ENCODE results near the gene KLHL22.

The KLHL22 gene

DNA sequence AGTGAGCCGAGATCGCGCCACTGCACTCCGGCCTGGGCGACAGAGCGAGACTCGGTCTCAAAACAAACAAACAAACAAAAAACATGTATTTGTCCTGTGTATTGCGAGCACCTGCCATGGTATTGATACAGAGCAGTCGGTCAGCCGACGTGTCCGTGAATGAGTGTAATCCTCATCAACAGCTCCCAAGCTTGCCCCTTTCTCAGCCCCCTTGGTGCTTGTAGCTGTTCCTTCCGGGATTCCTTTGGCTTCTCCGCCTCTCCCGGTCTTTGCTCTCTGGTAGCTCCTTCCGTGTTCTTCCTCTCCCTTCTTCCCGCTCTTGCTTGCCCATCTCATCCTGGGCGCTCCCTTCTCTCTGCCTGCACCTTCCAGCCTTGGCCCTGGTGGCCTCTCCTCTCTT, 90.7 kb downstream of the KLHL22 start:
- H3K18ac ChIP-seq (ENCODE audit: low read length) = no peak overlapping the region
- H3K27ac ChIP-seq (ENCODE audit: low read depth, low read length) = no peak overlapping the region
- H2BK5ac ChIP-seq (ENCODE audit: low read depth, low read length, poor library complexity) = no peak overlapping the region
- H3K27me3 ChIP-seq (ENCODE audit: insufficient read depth, low read length) = no peaks in the 10 kb centered on the region
- no peak overlapping the region for H2BK12ac ChIP-seq (ENCODE audit: low read length)
- H3K79me1 ChIP-seq (ENCODE audit: low read length) = no peaks in the 10 kb centered on the region
- H3K4me1 ChIP-seq (ENCODE audit: control insufficient read depth in 1 of 2, insufficient read depth in 2 of 2, low read length in 2 of 2) = no peaks in the 10 kb centered on the region
- H4K12ac ChIP-seq (ENCODE audit: low read depth, low read length) = no peak overlapping the region
- no peak overlapping the region for H3K4me2 ChIP-seq (ENCODE audit: low read length)
- H4K91ac ChIP-seq (ENCODE audit: low read depth, low read length) = no peak overlapping the region
- H2AK5ac ChIP-seq (ENCODE audit: low read length) = no peak overlapping the region
- WGBS (ENCODE audit: extremely low coverage, insufficient coverage, insufficient read length) = no CpG with 5 or more reads among the region's 18 CpGs
- H3K79me2 ChIP-seq (ENCODE audit: control insufficient read depth, insufficient read depth, low read length, poor library complexity) = no peaks in the 10 kb centered on the region
- peaks cover 4% of the 10 kb centered on the region for H3K9me3 ChIP-seq (ENCODE audit: insufficient read depth, low read depth, low read length)
- no peak overlapping the region for H3K23ac ChIP-seq (ENCODE audit: low read length)
- no peak overlapping the region for H4K8ac ChIP-seq (ENCODE audit: low read depth, low read length)
- no peak overlapping the region for H2BK120ac ChIP-seq (ENCODE audit: insufficient read depth, low read length, poor library complexity)
- H3K14ac ChIP-seq (ENCODE audit: low read length) = no peak overlapping the region
- no peak overlapping the region for H2AFZ ChIP-seq (ENCODE audit: insufficient read depth, low read length, poor library complexity)
- no peak overlapping the region for H3K9ac ChIP-seq (ENCODE audit: low read length)
- H3K4me3 ChIP-seq (ENCODE audit: low read depth, low read length) = no peak overlapping the region
- H3K4ac ChIP-seq (ENCODE audit: low read depth, low read length) = no peak overlapping the region
- peaks cover 49 to 63% of the 10 kb centered on the region in 2 experiments for H3K36me3 ChIP-seq (ENCODE audit: control insufficient read depth in 1 of 2, insufficient read depth in 2 of 2, low read length in 2 of 2)
- no peak for DNase-seq

DNA sequence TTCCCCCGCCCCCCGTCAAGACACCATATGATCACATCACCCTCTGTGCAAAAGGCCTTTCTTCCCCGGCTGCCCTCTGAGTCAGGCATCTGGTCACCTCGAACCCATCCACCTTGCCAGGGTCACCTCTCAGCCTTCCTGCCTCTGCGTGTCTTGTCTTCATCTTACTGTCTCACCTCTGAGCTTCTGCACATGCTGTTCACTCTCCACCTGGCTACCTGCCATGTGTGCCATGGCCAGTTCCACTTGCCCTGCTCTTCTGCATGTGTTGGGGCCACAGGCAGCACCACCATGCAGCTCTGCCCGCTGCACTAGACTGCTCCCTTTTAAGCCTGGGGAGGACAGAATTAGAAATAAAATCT, 91.8 kb downstream of the KLHL22 start:
- H3K18ac ChIP-seq (ENCODE audit: low read length) = no peak overlapping the region
- no peaks in the 10 kb centered on the region for H3K79me1 ChIP-seq (ENCODE audit: low read length)
- H4K12ac ChIP-seq (ENCODE audit: low read depth, low read length) = no peak overlapping the region
- peaks cover 4% of the 10 kb centered on the region for H3K9me3 ChIP-seq (ENCODE audit: insufficient read depth, low read depth, low read length)
- H2BK120ac ChIP-seq (ENCODE audit: insufficient read depth, low read length, poor library complexity) = no peak overlapping the region
- no peak overlapping the region for H3K23ac ChIP-seq (ENCODE audit: low read length)
- H3K79me2 ChIP-seq (ENCODE audit: control insufficient read depth, insufficient read depth, low read length, poor library complexity) = no peaks in the 10 kb centered on the region
- H3K27me3 ChIP-seq (ENCODE audit: insufficient read depth, low read length) = no peaks in the 10 kb centered on the region
- no peak overlapping the region for H4K91ac ChIP-seq (ENCODE audit: low read depth, low read length)
- H3K4me3 ChIP-seq (ENCODE audit: low read depth, low read length) = no peak overlapping the region
- H2AFZ ChIP-seq (ENCODE audit: insufficient read depth, low read length, poor library complexity) = no peak overlapping the region
- DNase-seq = no peak
- H3K27ac ChIP-seq (ENCODE audit: low read depth, low read length) = no peak overlapping the region
- H2BK12ac ChIP-seq (ENCODE audit: low read length) = no peak overlapping the region
- no peak overlapping the region for H4K8ac ChIP-seq (ENCODE audit: low read depth, low read length)
- H3K36me3 ChIP-seq (ENCODE audit: control insufficient read depth in 1 of 2, insufficient read depth in 2 of 2, low read length in 2 of 2) = peaks cover 49 to 61% of the 10 kb centered on the region in 2 experiments
- WGBS (ENCODE audit: extremely low coverage, insufficient coverage, insufficient read length) = no CpG with 5 or more reads among the region's 6 CpGs
- no peak overlapping the region for H3K14ac ChIP-seq (ENCODE audit: low read length)
- no peak overlapping the region for H2BK5ac ChIP-seq (ENCODE audit: low read depth, low read length, poor library complexity)
- no peak overlapping the region for H2AK5ac ChIP-seq (ENCODE audit: low read length)
- H3K4me1 ChIP-seq (ENCODE audit: control insufficient read depth in 1 of 2, insufficient read depth in 2 of 2, low read length in 2 of 2) = no peaks in the 10 kb centered on the region
- no peak overlapping the region for H3K4ac ChIP-seq (ENCODE audit: low read depth, low read length)
- no peak overlapping the region for H3K9ac ChIP-seq (ENCODE audit: low read length)
- H3K4me2 ChIP-seq (ENCODE audit: low read length) = no peak overlapping the region

DNA sequence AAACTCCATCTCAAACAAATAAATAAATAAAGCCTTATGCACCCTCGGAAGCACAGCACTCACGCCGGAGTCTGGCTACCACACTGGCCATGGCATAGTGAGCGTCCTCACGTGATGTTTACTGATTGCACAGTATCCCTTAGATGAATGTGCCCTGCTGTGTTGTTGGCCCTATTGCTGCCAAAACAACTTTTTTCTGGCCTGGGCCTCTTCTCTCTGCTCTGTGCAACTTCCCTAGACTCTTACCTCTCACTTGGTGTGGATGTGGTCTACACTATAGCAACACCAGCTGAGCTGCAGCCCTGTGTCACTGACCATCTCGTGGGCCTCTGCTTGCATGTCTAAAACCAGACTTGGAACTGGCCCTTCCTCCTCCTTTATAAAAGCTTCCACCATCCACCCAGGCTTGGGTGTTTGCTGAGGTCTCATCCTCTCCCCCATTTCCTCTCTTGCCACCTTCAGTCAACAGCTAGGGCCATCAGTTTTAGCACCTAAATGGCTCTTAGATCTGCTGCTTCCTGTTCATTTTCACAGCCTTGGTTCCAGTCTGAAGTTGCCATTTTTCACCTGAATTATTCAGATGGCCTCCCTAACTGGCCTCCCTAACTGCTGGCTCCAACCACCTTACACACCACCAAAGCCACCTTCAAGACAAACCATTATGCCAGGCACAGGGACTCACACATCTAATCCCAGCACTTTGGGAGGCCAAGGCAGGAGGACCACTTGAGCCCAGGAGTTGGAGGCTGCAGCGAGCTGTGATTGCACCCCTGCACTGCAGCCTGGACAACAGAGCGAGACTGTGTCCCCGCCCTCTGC, 92.4 kb downstream of the KLHL22 start:
- no peak for DNase-seq
- Histone ChIP-seq H3K79me2 (ENCODE audit: control insufficient read depth, insufficient read depth, low read length, poor library complexity) (no peaks in the 10 kb centered on the region), H3K4me1 (ENCODE audit: control insufficient read depth in 1 of 2, insufficient read depth in 2 of 2, low read length in 2 of 2) (no peaks in the 10 kb centered on the region), H4K12ac (ENCODE audit: low read depth, low read length) (no peak overlapping the region), H4K8ac (ENCODE audit: low read depth, low read length) (no peak overlapping the region), H3K9me3 (ENCODE audit: insufficient read depth, low read depth, low read length) (peaks cover 4% of the 10 kb centered on the region), H3K4me2 (ENCODE audit: low read length) (no peak overlapping the region), H3K18ac (ENCODE audit: low read length) (no peak overlapping the region), H3K79me1 (ENCODE audit: low read length) (no peaks in the 10 kb centered on the region), H2AFZ (ENCODE audit: insufficient read depth, low read length, poor library complexity) (no peak overlapping the region), H4K91ac (ENCODE audit: low read depth, low read length) (no peak overlapping the region), H2BK5ac (ENCODE audit: low read depth, low read length, poor library complexity) (no peak overlapping the region), H3K23ac (ENCODE audit: low read length) (no peak overlapping the region), H2BK120ac (ENCODE audit: insufficient read depth, low read length, poor library complexity) (no peak overlapping the region), H3K27ac (ENCODE audit: low read depth, low read length) (no peak overlapping the region), H3K4me3 (ENCODE audit: low read depth, low read length) (no peak overlapping the region), H3K27me3 (ENCODE audit: insufficient read depth, low read length) (no peaks in the 10 kb centered on the region), H2AK5ac (ENCODE audit: low read length) (no peak overlapping the region), H3K4ac (ENCODE audit: low read depth, low read length) (no peak overlapping the region), H3K14ac (ENCODE audit: low read length) (no peak overlapping the region), H2BK12ac (ENCODE audit: low read length) (no peak overlapping the region), H3K36me3 (ENCODE audit: control insufficient read depth in 1 of 2, insufficient read depth in 2 of 2, low read length in 2 of 2) (peaks cover 49 to 61% of the 10 kb centered on the region in 2 experiments), H3K9ac (ENCODE audit: low read length) (no peak overlapping the region)
- no CpG with 5 or more reads among the region's 9 CpGs for WGBS (ENCODE audit: extremely low coverage, insufficient coverage, insufficient read length)

DNA sequence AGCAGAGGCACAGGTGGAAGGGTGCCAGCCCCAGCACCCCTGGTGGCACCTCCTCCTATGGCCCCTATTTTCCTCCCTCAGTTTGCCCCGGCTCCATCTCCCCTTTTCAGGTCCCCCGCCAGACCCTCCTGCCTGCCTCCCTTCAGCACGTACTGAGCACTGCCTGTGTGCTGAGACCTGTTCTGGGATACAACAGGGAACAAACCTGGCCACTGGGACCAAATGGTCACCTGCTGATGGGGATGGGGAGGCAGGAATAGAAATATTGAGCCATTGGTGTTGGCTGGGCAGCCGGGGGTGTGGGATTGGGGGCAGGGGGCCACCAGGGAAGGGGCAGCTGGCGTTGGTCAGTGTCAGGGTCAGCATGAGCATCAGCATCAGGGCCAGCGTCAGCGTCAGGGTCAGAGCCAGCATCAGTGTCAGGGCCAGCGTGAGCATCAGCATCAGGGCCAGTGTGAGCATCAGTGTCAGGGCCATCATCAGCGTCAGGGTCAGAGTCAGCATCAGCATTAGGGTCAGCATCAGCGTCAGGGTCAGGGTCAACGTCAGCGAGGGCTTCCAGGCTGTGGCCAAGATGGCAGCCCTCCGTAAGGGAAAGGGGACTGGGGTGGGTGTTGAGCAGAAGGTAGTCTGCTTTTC, 94.1 kb downstream of the KLHL22 start:
- H3K27me3 ChIP-seq (ENCODE audit: insufficient read depth, low read length) = no peaks in the 10 kb centered on the region
- H3K9ac ChIP-seq (ENCODE audit: low read length) = peak overlapping the region; percentile 67
- no peak overlapping the region for H3K18ac ChIP-seq (ENCODE audit: low read length)
- no peak overlapping the region for H3K4me2 ChIP-seq (ENCODE audit: low read length)
- peaks cover 4% of the 10 kb centered on the region for H3K9me3 ChIP-seq (ENCODE audit: insufficient read depth, low read depth, low read length)
- no peak overlapping the region for H2BK120ac ChIP-seq (ENCODE audit: insufficient read depth, low read length, poor library complexity)
- no peak overlapping the region for H3K23ac ChIP-seq (ENCODE audit: low read length)
- H3K27ac ChIP-seq (ENCODE audit: low read depth, low read length) = no peak overlapping the region
- H3K79me2 ChIP-seq (ENCODE audit: control insufficient read depth, insufficient read depth, low read length, poor library complexity) = no peaks in the 10 kb centered on the region
- no peak overlapping the region for H2AK5ac ChIP-seq (ENCODE audit: low read length)
- no peak overlapping the region for H2BK12ac ChIP-seq (ENCODE audit: low read length)
- no CpG with 5 or more reads among the region's 13 CpGs for WGBS (ENCODE audit: extremely low coverage, insufficient coverage, insufficient read length)
- no peak overlapping the region for H4K8ac ChIP-seq (ENCODE audit: low read depth, low read length)
- no peak overlapping the region for H4K91ac ChIP-seq (ENCODE audit: low read depth, low read length)
- H4K12ac ChIP-seq (ENCODE audit: low read depth, low read length) = no peak overlapping the region
- DNase-seq = no peak
- H3K4me1 ChIP-seq (ENCODE audit: control insufficient read depth in 1 of 2, insufficient read depth in 2 of 2, low read length in 2 of 2) = no peaks in the 10 kb centered on the region
- H3K14ac ChIP-seq (ENCODE audit: low read length) = no peak overlapping the region
- no peak overlapping the region for H2BK5ac ChIP-seq (ENCODE audit: low read depth, low read length, poor library complexity)
- peaks cover 36 to 49% of the 10 kb centered on the region in 2 experiments for H3K36me3 ChIP-seq (ENCODE audit: control insufficient read depth in 1 of 2, insufficient read depth in 2 of 2, low read length in 2 of 2)
- no peaks in the 10 kb centered on the region for H3K79me1 ChIP-seq (ENCODE audit: low read length)
- H3K4ac ChIP-seq (ENCODE audit: low read depth, low read length) = no peak overlapping the region
- no peak overlapping the region for H2AFZ ChIP-seq (ENCODE audit: insufficient read depth, low read length, poor library complexity)
- H3K4me3 ChIP-seq (ENCODE audit: low read depth, low read length) = peak overlapping the region; percentile 62

Measured in trophoblast cell (in vitro differentiated cells and primary cell).